Left ventricle myocardium inferior (tissue), 1 donor: ENCODE data around the gene URI1. TPM values are rescaled to one million over a fixed set of nuclear protein-coding genes. Genes with fewer than 3 reads are reported as not detected.

Experiments
- DNase-seq: peaks from one replicate; pipeline ENCODE4 v3.0.0-alpha.2; 2020
- H3K27ac ChIP-seq: fragments of 200-600 bp; replicated peaks from 2 replicates; pipeline ENCODE4 v1.8.0; 2021
- H3K27me3 ChIP-seq: fragments of 200-600 bp; 2 replicates; pipeline ENCODE4 v1.8.0; 2021; ENCODE audit warnings: low read depth
- H3K36me3 ChIP-seq: fragments of 200-600 bp; 2 replicates; pipeline ENCODE4 v1.8.0; 2021
- H3K4me1 ChIP-seq: fragments of 200-600 bp; 2 replicates; pipeline ENCODE4 v1.8.0; 2021
- H3K4me3 ChIP-seq: fragments of 200-600 bp; 2 replicates; pipeline ENCODE4 v1.8.0; 2021; ENCODE audit warnings: mild to moderate bottlenecking, moderate library complexity
- H3K9me3 ChIP-seq: fragments of 200-600 bp; replicated peaks from 2 replicates; pipeline ENCODE4 v1.8.0; 2021
- CTCF ChIP-seq: fragments of 200-600 bp; IDR thresholded peaks from 2 replicates; pipeline ENCODE4 v1.8.0; 2021; ENCODE audit warnings: antibody characterized with exemption, mild to moderate bottlenecking, borderline replicate concordance
- intact Hi-C: fragments of 100-400 bp; cut with micrococcal nuclease; formaldehyde crosslinking; loops from one replicate; pipeline ENCODE4 v1.11.0; 2022
- total RNA-seq: library from RNA; stranded (reverse); fragmentation: NEBNext Ultra II Directional; extraction: Animal tissue kit (Norgen Biotek cat#: 25700); gene quantifications from one replicate; pipeline ENCODE4 v1.2.1, GENCODE V29; 2021
- donor health status: DM: no; HTN: yes; CAD: no; lungs with severe emphysema.

URI1 gene
- total RNA-seq, 1 donor from 2014 or later, result 43.0 TPM

GRCh38 chr19:30023330-30023729 lies 81.3 kb downstream of the URI1 start:
- intact Hi-C loops, result no loop called here
- H3K36me3 ChIP-seq, result peaks cover 7% of the 10 kb centered on the region

GRCh38 chr19:30024091-30024490 lies 82.1 kb downstream of the URI1 start:
- no peak overlapping the region for H3K4me3 ChIP-seq
- intact Hi-C loops, result no loop called here
- DNase-seq, result no peak
- H3K27me3 ChIP-seq, result no peaks in the 10 kb centered on the region
- no peak overlapping the region for H3K27ac ChIP-seq
- H3K9me3 ChIP-seq, result peaks cover 9% of the 10 kb centered on the region
- H3K36me3 ChIP-seq, result peaks cover under 1% of the 10 kb centered on the region
- H3K4me1 ChIP-seq, result no peaks in the 10 kb centered on the region
- no peak for TF ChIP-seq CTCF

More at GRCh38 chr19:30023330-30023729, 81.3 kb downstream of the URI1 start:
- no peak for DNase-seq
- H3K27me3 ChIP-seq, result no peaks in the 10 kb centered on the region
- no peak overlapping the region for H3K4me3 ChIP-seq
- no peak for TF ChIP-seq CTCF
- H3K27ac ChIP-seq, result no peak overlapping the region
- peaks cover 9% of the 10 kb centered on the region for H3K9me3 ChIP-seq
- H3K4me1 ChIP-seq, result no peaks in the 10 kb centered on the region

GRCh38 chr19:30026933-30027332 lies 84.9 kb downstream of the URI1 start:
- peaks cover 9% of the 10 kb centered on the region for H3K9me3 ChIP-seq
- no peaks in the 10 kb centered on the region for H3K4me1 ChIP-seq
- peaks cover 11% of the 10 kb centered on the region for H3K36me3 ChIP-seq
- intact Hi-C loops, result no loop called here
- H3K27me3 ChIP-seq, result no peaks in the 10 kb centered on the region
- no peak for TF ChIP-seq CTCF
- no peak overlapping the region for H3K27ac ChIP-seq
- no peak overlapping the region for H3K4me3 ChIP-seq
- DNase-seq, result no peak

GRCh38 chr19:30028118-30028991 lies 86.3 kb downstream of the URI1 start:
- Histone ChIP-seq H3K4me3 (no peak overlapping the region), H3K4me1 (no peaks in the 10 kb centered on the region), H3K27ac (no peak overlapping the region), H3K36me3 (peaks cover 21% of the 10 kb centered on the region), H3K9me3 (no peaks in the 10 kb centered on the region), H3K27me3 (no peaks in the 10 kb centered on the region)
- no peak for TF ChIP-seq CTCF
- no peak for DNase-seq
- intact Hi-C loops, result no loop called here

GRCh38 chr19:30028992-30029343 lies 86.9 kb downstream of the URI1 start:
- peaks cover 23% of the 10 kb centered on the region for H3K36me3 ChIP-seq
- intact Hi-C loops, result no loop called here
- no peak for DNase-seq
- no peaks in the 10 kb centered on the region for H3K4me1 ChIP-seq
- peaks cover 2% of the 10 kb centered on the region for H3K9me3 ChIP-seq
- H3K27me3 ChIP-seq, result no peaks in the 10 kb centered on the region
- no peak overlapping the region for H3K4me3 ChIP-seq
- no peak for TF ChIP-seq CTCF
- H3K27ac ChIP-seq, result no peak overlapping the region
